Loucy (cell line): ENCODE measurements around the gene RASSF10.

Source experiments
- H2AFZ ChIP-seq: fragments of 200-600 bp; sonication (generic); 2 replicates; pipeline ENCODE4 v1.6.0; 2016; ENCODE audit warnings: antibody characterized with exemption, mild to moderate bottlenecking, low read length, moderate library complexity
- H3F3A ChIP-seq: fragments of 200-600 bp; 2 replicates; pipeline ENCODE4 v1.6.0; 2016; ENCODE audit warnings: antibody characterized with exemption, low read depth, mild to moderate bottlenecking
- H3K27me3 ChIP-seq: fragments of 200-600 bp; sonication (generic); 2 replicates; pipeline ENCODE4 v1.6.1; 2014; ENCODE audit warnings: low read length, mild to moderate bottlenecking; ENCODE audit not compliant: insufficient read depth, poor library complexity, severe bottlenecking
- H3K36me3 ChIP-seq: fragments of 200-600 bp; sonication (generic); 2 replicates; pipeline ENCODE4 v1.6.1; 2016; ENCODE audit warnings: low read length; ENCODE audit not compliant: insufficient read depth
- H3K4me1 ChIP-seq: fragments of 200-600 bp; sonication (generic); 2 replicates; pipeline ENCODE4 v1.5.1; 2014; ENCODE audit warnings: low read length, mild to moderate bottlenecking; ENCODE audit not compliant: insufficient read depth, poor library complexity, severe bottlenecking
- H3K4me2 ChIP-seq: fragments of 200-600 bp; sonication (generic); 2 replicates; pipeline ENCODE4 v1.6.0; 2014; ENCODE audit warnings: antibody characterized with exemption, low read length, low read depth, mild to moderate bottlenecking; ENCODE audit not compliant: poor library complexity, severe bottlenecking
- H3K4me3 ChIP-seq: fragments of 200-600 bp; sonication (generic); 2 replicates; pipeline ENCODE4 v1.5.1; 2014; ENCODE audit warnings: low read length, mild to moderate bottlenecking, mixed read lengths; ENCODE audit not compliant: poor library complexity, severe bottlenecking
- H3K79me2 ChIP-seq: fragments of 200-600 bp; sonication (generic); 2 replicates; pipeline ENCODE4 v1.6.1; 2014; ENCODE audit warnings: low read length; ENCODE audit not compliant: insufficient read depth
- H3K9ac ChIP-seq: fragments of 200-600 bp; sonication (generic); 2 replicates; pipeline ENCODE4 v1.6.0; 2014; ENCODE audit warnings: mild to moderate bottlenecking, low read depth, low read length, moderate library complexity; ENCODE audit not compliant: poor library complexity, severe bottlenecking
- H3K9me2 ChIP-seq: fragments of 200-600 bp; sonication (generic); replicated peaks from 2 replicates; pipeline ENCODE4 v1.6.1; 2016; ENCODE audit warnings: low read depth, low read length, mixed read lengths
- H3K9me3 ChIP-seq: fragments of 200-600 bp; sonication (generic); 2 replicates; pipeline ENCODE4 v1.6.1; 2014; ENCODE audit warnings: mild to moderate bottlenecking, antibody characterized with exemption, low read length, low read depth; ENCODE audit not compliant: insufficient read depth
- H4K20me1 ChIP-seq: fragments of 200-600 bp; sonication (generic); 2 replicates; pipeline ENCODE4 v1.6.0; 2014; ENCODE audit warnings: antibody characterized with exemption, low read length, mild to moderate bottlenecking; ENCODE audit not compliant: insufficient read depth, poor library complexity, severe bottlenecking
- CTCF ChIP-seq: fragments of 200-600 bp; sonication (generic); conservative IDR thresholded peaks from 2 replicates; pipeline ENCODE4 v1.5.1; 2014; ENCODE audit warnings: mild to moderate bottlenecking, antibody characterized with exemption, low read length
- EZH2phosphoT487 ChIP-seq: fragments of 200-600 bp; IDR thresholded peaks from 2 replicates; pipeline ENCODE4 v1.6.1; 2018; ENCODE audit warnings: antibody characterized with exemption, mild to moderate bottlenecking, moderate library complexity, borderline replicate concordance

RASSF10 gene

GRCh38 chr11:12966002-12966401 is 43.1 kb upstream of the RASSF10 start:
- H3K4me3 ChIP-seq = no peak overlapping the region
- no peak overlapping the region for H2AFZ ChIP-seq
- H3K4me2 ChIP-seq = no peak overlapping the region
- no peaks in the 10 kb centered on the region for H3K36me3 ChIP-seq
- no peaks in the 10 kb centered on the region for H3K79me2 ChIP-seq
- no peaks in the 10 kb centered on the region for H3F3A ChIP-seq
- no peaks in the 10 kb centered on the region for H3K9me3 ChIP-seq
- no peaks in the 10 kb centered on the region for H4K20me1 ChIP-seq
- no peaks in the 10 kb centered on the region for H3K27me3 ChIP-seq
- no peaks in the 10 kb centered on the region for H3K4me1 ChIP-seq
- no peaks in the 10 kb centered on the region for H3K9me2 ChIP-seq
- TF ChIP-seq CTCF (no peak), EZH2phosphoT487 (no peak)
- H3K9ac ChIP-seq = no peak overlapping the region

GRCh38 chr11:12968101-12968500 is 41.0 kb upstream of the RASSF10 start:
- no peaks in the 10 kb centered on the region for H3K27me3 ChIP-seq
- no peaks in the 10 kb centered on the region for H3K79me2 ChIP-seq
- H4K20me1 ChIP-seq = no peaks in the 10 kb centered on the region
- no peak overlapping the region for H3K9ac ChIP-seq
- H3K9me2 ChIP-seq = no peaks in the 10 kb centered on the region
- H3K4me3 ChIP-seq = no peak overlapping the region
- H3K9me3 ChIP-seq = no peaks in the 10 kb centered on the region
- no peaks in the 10 kb centered on the region for H3K36me3 ChIP-seq
- TF ChIP-seq CTCF (no peak), EZH2phosphoT487 (no peak)
- no peaks in the 10 kb centered on the region for H3F3A ChIP-seq
- no peak overlapping the region for H2AFZ ChIP-seq
- no peaks in the 10 kb centered on the region for H3K4me1 ChIP-seq
- no peak overlapping the region for H3K4me2 ChIP-seq

GRCh38 chr11:12968826-12969225 is 40.3 kb upstream of the RASSF10 start:
- TF ChIP-seq CTCF (no peak), EZH2phosphoT487 (no peak)
- Histone ChIP-seq H3K36me3 (no peaks in the 10 kb centered on the region), H3F3A (no peaks in the 10 kb centered on the region), H3K9me3 (no peaks in the 10 kb centered on the region), H3K4me1 (no peaks in the 10 kb centered on the region), H3K4me2 (no peak overlapping the region), H3K4me3 (no peak overlapping the region), H2AFZ (no peak overlapping the region), H4K20me1 (no peaks in the 10 kb centered on the region), H3K9ac (no peak overlapping the region), H3K9me2 (no peaks in the 10 kb centered on the region), H3K79me2 (no peaks in the 10 kb centered on the region), H3K27me3 (no peaks in the 10 kb centered on the region)
